ENCODE measurements around the gene GRIK4. TPM values are rescaled to one million over a fixed set of nuclear protein-coding genes. Genes with fewer than 3 reads are reported as not detected.

Gene GRIK4
- total RNA-seq, 4 donors from 2014 or later = under 0.01 to 0.69 (median 0.25) TPM

- no peaks in the 10 kb centered on the region for H3K4me1 ChIP-seq
- TF ChIP-seq POLR2A (IDR thresholded peaks at IDR 0.05) (no peak), EP300 (IDR thresholded peaks at IDR 0.05) (no peak), POLR2AphosphoS5 (IDR thresholded peaks at IDR 0.05) (no peak), CTCF (IDR thresholded peaks at IDR 0.05) (no peak)
- no peaks in the 10 kb centered on the region for H3K36me3 ChIP-seq
- 92 to 100% methylated on average over 1 to 5 of the region's 7 CpGs for WGBS, 2 donors (ENCODE audit: low coverage in 1 of 2)
- no peaks in the 10 kb centered on the region for H3K9me3 ChIP-seq
- H3K27me3 ChIP-seq = peaks cover 36% of the 10 kb centered on the region
- no peak overlapping the region for H3K4me3 ChIP-seq
- ATAC-seq = no peak
- no peak overlapping the region for H3K27ac ChIP-seq
Observed at GRCh38 chr11:120521176-120521575, 9.6 kb downstream of the GRIK4 start.

- Histone ChIP-seq H3K36me3 (no peaks in the 10 kb centered on the region), H3K27me3 (peaks cover 35% of the 10 kb centered on the region), H3K27ac (no peak overlapping the region), H3K4me3 (no peak overlapping the region), H3K4me1 (peaks cover 0 to 3% (median 0%) of the 10 kb centered on the region in 3 donors), H3K9me3 (no peaks in the 10 kb centered on the region)
- ATAC-seq = no peak
- 92 to 100% methylated on average over 5 to 11 of the region's 11 CpGs for WGBS, 2 donors (ENCODE audit: low coverage in 1 of 2)
- no peak for TF ChIP-seq POLR2AphosphoS5 (IDR thresholded peaks at IDR 0.05)
- no peak for TF ChIP-seq POLR2A (IDR thresholded peaks at IDR 0.05)
- no peak for TF ChIP-seq CTCF (IDR thresholded peaks at IDR 0.05)
- no peak for TF ChIP-seq EP300 (IDR thresholded peaks at IDR 0.05)
Observed at GRCh38 chr11:120522021-120522420, 10.5 kb downstream of the GRIK4 start.

GRCh38 chr11:120522736-120523135 is 11.2 kb downstream of the GRIK4 start:
- Histone ChIP-seq H3K4me3 (no peak overlapping the region), H3K9me3 (no peaks in the 10 kb centered on the region), H3K27me3 (peaks cover 38% of the 10 kb centered on the region), H3K4me1 (peaks cover 0 to 8% (median 0%) of the 10 kb centered on the region in 3 donors), H3K36me3 (no peaks in the 10 kb centered on the region), H3K27ac (no peak overlapping the region)
- 89% methylated on average over 3 of the region's 3 CpGs; no CpG with 5 or more reads in 1 of the 2 donors for WGBS, 2 donors (ENCODE audit: low coverage in 1 of 2)
- no peak for TF ChIP-seq POLR2A (IDR thresholded peaks at IDR 0.05)
- TF ChIP-seq EP300 (IDR thresholded peaks at IDR 0.05) = no peak
- TF ChIP-seq CTCF (IDR thresholded peaks at IDR 0.05) = no peak
- no peak for TF ChIP-seq POLR2AphosphoS5 (IDR thresholded peaks at IDR 0.05)
- ATAC-seq = no peak

- no peak for ATAC-seq
- H3K36me3 ChIP-seq = no peaks in the 10 kb centered on the region
- 34 to 35% methylated on average over 4 to 6 of the region's 12 CpGs for WGBS, 2 donors (ENCODE audit: low coverage in 1 of 2)
- H3K9me3 ChIP-seq = no peaks in the 10 kb centered on the region
- H3K27ac ChIP-seq = no peak overlapping the region
- H3K4me3 ChIP-seq = no peak overlapping the region
- peaks cover 43% of the 10 kb centered on the region for H3K27me3 ChIP-seq
- peaks cover 0 to 8% (median 0%) of the 10 kb centered on the region in 3 donors for H3K4me1 ChIP-seq
- TF ChIP-seq CTCF (IDR thresholded peaks at IDR 0.05) (no peak), POLR2A (IDR thresholded peaks at IDR 0.05) (no peak), EP300 (IDR thresholded peaks at IDR 0.05) (no peak), POLR2AphosphoS5 (IDR thresholded peaks at IDR 0.05) (no peak)
Observed at GRCh38 chr11:120523196-120523595, 11.6 kb downstream of the GRIK4 start.

- Histone ChIP-seq H3K4me1 (peaks cover 0 to 8% (median 0%) of the 10 kb centered on the region in 3 donors), H3K9me3 (no peaks in the 10 kb centered on the region), H3K4me3 (no peak overlapping the region), H3K36me3 (no peaks in the 10 kb centered on the region), H3K27me3 (peaks cover 57% of the 10 kb centered on the region), H3K27ac (no peak overlapping the region)
- no peak for TF ChIP-seq POLR2AphosphoS5 (IDR thresholded peaks at IDR 0.05)
- no peak for TF ChIP-seq CTCF (IDR thresholded peaks at IDR 0.05)
- no peak for TF ChIP-seq POLR2A (IDR thresholded peaks at IDR 0.05)
- TF ChIP-seq EP300 (IDR thresholded peaks at IDR 0.05) = no peak
- no CpG with 5 or more reads among the region's 9 CpGs for WGBS, 2 donors (ENCODE audit: low coverage in 1 of 2)
- ATAC-seq = no peak
Observed at GRCh38 chr11:120524536-120525085, 13.1 kb downstream of the GRIK4 start.
